K562 (cell line): ENCODE measurements around the gene CTIF. TPM values are rescaled to one million over a fixed set of nuclear protein-coding genes. Genes with fewer than 3 reads are reported as not detected.
A peak's percentile ranks its signal among the peaks of the same experiment; 100 is the strongest.

Source experiments
- CBFA2T2 ChIP-seq: fragments of 450-650 bp; conservative IDR thresholded peaks from 2 replicates; pipeline ENCODE4 v1.6.1; 2017; ENCODE audit warnings: mild to moderate bottlenecking
- CBFB ChIP-seq: sonication (generic); formaldehyde crosslinking; IDR thresholded peaks from 2 replicates; pipeline ENCODE4 v1.4.0; 2020; ENCODE audit warnings: mild to moderate bottlenecking, missing genetic modification reagents
- HEY1 ChIP-seq: fragments of 250-450 bp; sonication (Bioruptor Pico); IDR thresholded peaks from 2 replicates; pipeline ENCODE4 v1.5.0; 2020; ENCODE audit warnings: mild to moderate bottlenecking, moderate library complexity, borderline replicate concordance
- MAFG ChIP-seq: fragments of 450-650 bp; conservative IDR thresholded peaks from 2 replicates; pipeline ENCODE4 v1.6.1; 2016; ENCODE audit warnings: missing genetic modification characterization, missing compliant biosample characterization
- MCM5 ChIP-seq: fragments of 450-650 bp; IDR thresholded peaks from 2 replicates; pipeline ENCODE4 v1.6.1; 2016; ENCODE audit warnings: low read depth
- NELFE ChIP-seq: IDR thresholded peaks from 2 replicates; pipeline ENCODE4 v1.6.1; 2011; ENCODE audit warnings: mild to moderate bottlenecking; ENCODE audit not compliant: insufficient read depth, insufficient read length
- NFE2L1 ChIP-seq: fragments of 450-650 bp; IDR thresholded peaks from 2 replicates; pipeline ENCODE4 v1.6.1; 2016; ENCODE audit warnings: missing genetic modification characterization, low read depth, mild to moderate bottlenecking, missing compliant biosample characterization, moderate library complexity, borderline replicate concordance
- NFIC ChIP-seq: fragments of 450-650 bp; IDR thresholded peaks from 2 replicates; pipeline ENCODE4 v1.6.1; 2017; ENCODE audit warnings: mild to moderate bottlenecking, inconsistent platforms
- POLR2AphosphoS5 ChIP-seq: IDR thresholded peaks from 2 replicates; pipeline ENCODE4 v1.6.1; 2011; ENCODE audit warnings: mild to moderate bottlenecking, low read depth, low read length, moderate library complexity; ENCODE audit not compliant: control insufficient read depth, insufficient read depth
- PTTG1 ChIP-seq: fragments of 450-650 bp; IDR thresholded peaks from 2 replicates; pipeline ENCODE4 v1.6.1; 2016; ENCODE audit warnings: low read depth, mild to moderate bottlenecking, missing genetic modification characterization, missing compliant biosample characterization
- SMARCA5 ChIP-seq: fragments of 450-650 bp; IDR thresholded peaks from 2 replicates; pipeline ENCODE4 v1.6.1; 2016
- TBL1XR1 ChIP-seq, 2 experiments: IDR thresholded peaks; 2 replicates each; pipeline ENCODE4 v1.6.1; 2012; ENCODE audit warnings: improper control_type of control experiment in 2 of 2, low read length in 2 of 2, mild to moderate bottlenecking in 1 of 2
- ZFP1 ChIP-seq: fragments of 450-650 bp; formaldehyde crosslinking; IDR thresholded peaks from 2 replicates; pipeline ENCODE4 v1.4.0; 2020; ENCODE audit warnings: mild to moderate bottlenecking, mixed read lengths
- ZNF146 ChIP-seq: IDR thresholded peaks from one replicate; pipeline ENCODE4 v1.6.1; 2018; ENCODE audit warnings: missing compliant biosample characterization; ENCODE audit not compliant: unreplicated experiment
- polyA plus RNA-seq, 8 experiments: library from polyadenylated mRNA; depleted of rRNA in 4 of 8; stranded (reverse) in 5 of 8; unstranded in 3 of 8; fragments of >200 nt; fragmentation: Nextera tagmentation in 2 of 8; fragmentation: Illumina TruSeq in 1 of 8; extraction: Ambion mirVana in 2 of 8; extraction: Trizol in 1 of 8; gene quantifications; 2 replicates each; pipeline versions ENCODE4 v1.2.1 to v1.2.3, GENCODE V29; 2011 to 2014; ENCODE audit warnings: inconsistent platforms in 1 of 8, missing spikeins in 1 of 8
- total RNA-seq, 7 experiments: library from RNA; depleted of rRNA in 6 of 7; stranded (reverse); fragments of >200 nt in 6 of 7; fragmentation: Illumina TruSeq in 2 of 7; extraction: Trizol in 2 of 7; gene quantifications; 2 replicates each; pipeline versions ENCODE4 v1.2.1 to v1.2.3, GENCODE V29; 2011 to 2021; ENCODE audit warnings: low replicate concordance in 1 of 7
- TF ChIP-seq, protein P1 (sequence below): sonication (generic); formaldehyde crosslinking; IDR thresholded peaks from 2 replicates; pipeline ENCODE4 v1.8.1; 2023; ENCODE audit warnings: mild to moderate bottlenecking, missing genetic modification reagents
- TF ChIP-seq, protein P2 (sequence below): sonication (generic); formaldehyde crosslinking; IDR thresholded peaks from 2 replicates; pipeline ENCODE4 v1.9.0; 2022; ENCODE audit warnings: mild to moderate bottlenecking, missing genetic modification reagents
- TF ChIP-seq, protein P3 (sequence below), 2 experiments: IDR thresholded peaks in 1 of 2; conservative IDR thresholded peaks in 1 of 2; 2 replicates each; pipeline ENCODE4 v1.6.1; 2016; ENCODE audit warnings: low read depth in 2 of 2, mild to moderate bottlenecking in 1 of 2, missing compliant biosample characterization in 1 of 2, missing genetic modification characterization in 1 of 2, moderate library complexity in 1 of 2
- TF ChIP-seq, protein P4 (sequence below): sonication (generic); formaldehyde crosslinking; IDR thresholded peaks from 2 replicates; pipeline ENCODE4 v1.4.0; 2020; ENCODE audit warnings: mild to moderate bottlenecking, missing genetic modification reagents
- TF ChIP-seq, protein P5 (sequence below): fragments of 200-800 bp; sonication (Bioruptor generic); IDR thresholded peaks from 2 replicates; pipeline ENCODE4 v1.6.1; 2017; ENCODE audit warnings: missing genetic modification characterization, missing compliant biosample characterization

Gene CTIF
- total and polyA plus RNA-seq, 9 of the 15 experiments (the other 6 are each of a cell fraction or from before 2014, with no cell fraction given), result 0.17 to 11.5 (median 2.2) TPM

DNA sequence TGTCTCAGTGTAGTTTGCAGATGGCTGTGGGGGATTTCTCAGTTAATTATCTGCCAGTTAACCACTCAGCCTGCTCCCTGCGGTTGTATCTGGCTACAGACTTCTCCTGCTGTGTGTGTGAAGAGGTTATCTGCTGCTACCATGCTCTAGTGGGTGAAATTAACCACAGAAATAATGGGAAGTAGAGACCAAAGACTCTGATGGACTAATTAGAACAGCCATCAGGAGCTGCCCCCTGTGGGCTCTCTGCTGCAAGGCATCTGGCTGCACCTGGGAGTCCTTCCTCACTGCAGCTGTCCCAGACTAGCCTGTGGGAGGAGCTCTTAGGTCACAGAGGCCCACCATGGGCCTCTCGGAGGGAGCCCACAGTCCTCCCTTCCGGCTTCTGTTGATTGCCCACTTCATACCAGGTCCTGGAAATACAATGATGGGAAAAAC lies 66.6 kb downstream of the CTIF start (continued):
- TF ChIP-seq, protein P1, sequence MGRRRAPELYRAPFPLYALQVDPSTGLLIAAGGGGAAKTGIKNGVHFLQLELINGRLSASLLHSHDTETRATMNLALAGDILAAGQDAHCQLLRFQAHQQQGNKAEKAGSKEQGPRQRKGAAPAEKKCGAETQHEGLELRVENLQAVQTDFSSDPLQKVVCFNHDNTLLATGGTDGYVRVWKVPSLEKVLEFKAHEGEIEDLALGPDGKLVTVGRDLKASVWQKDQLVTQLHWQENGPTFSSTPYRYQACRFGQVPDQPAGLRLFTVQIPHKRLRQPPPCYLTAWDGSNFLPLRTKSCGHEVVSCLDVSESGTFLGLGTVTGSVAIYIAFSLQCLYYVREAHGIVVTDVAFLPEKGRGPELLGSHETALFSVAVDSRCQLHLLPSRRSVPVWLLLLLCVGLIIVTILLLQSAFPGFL (CRISPR knock-in tag), result no peak
- TF ChIP-seq PTTG1 (tag), result no peak
- TF ChIP-seq, protein P2, sequence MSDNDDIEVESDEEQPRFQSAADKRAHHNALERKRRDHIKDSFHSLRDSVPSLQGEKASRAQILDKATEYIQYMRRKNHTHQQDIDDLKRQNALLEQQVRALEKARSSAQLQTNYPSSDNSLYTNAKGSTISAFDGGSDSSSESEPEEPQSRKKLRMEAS (CRISPR knock-in tag), result peak; percentile 61
- no peak for TF ChIP-seq NFE2L1 (tag)
- TF ChIP-seq ZNF146 (CRISPR knock-in tag), result no peak
- TF ChIP-seq CBFA2T2, result peak; percentile 85
- TF ChIP-seq, protein P3, sequence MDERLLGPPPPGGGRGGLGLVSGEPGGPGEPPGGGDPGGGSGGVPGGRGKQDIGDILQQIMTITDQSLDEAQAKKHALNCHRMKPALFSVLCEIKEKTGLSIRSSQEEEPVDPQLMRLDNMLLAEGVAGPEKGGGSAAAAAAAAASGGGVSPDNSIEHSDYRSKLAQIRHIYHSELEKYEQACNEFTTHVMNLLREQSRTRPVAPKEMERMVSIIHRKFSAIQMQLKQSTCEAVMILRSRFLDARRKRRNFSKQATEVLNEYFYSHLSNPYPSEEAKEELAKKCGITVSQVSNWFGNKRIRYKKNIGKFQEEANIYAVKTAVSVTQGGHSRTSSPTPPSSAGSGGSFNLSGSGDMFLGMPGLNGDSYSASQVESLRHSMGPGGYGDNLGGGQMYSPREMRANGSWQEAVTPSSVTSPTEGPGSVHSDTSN (CRISPR knock-in tag; IDR thresholded peaks at IDR 0.05; ENCODE audit: low read depth), result no peak
- TF ChIP-seq, protein P3 (tag; conservative IDR thresholded peaks at IDR 0.05; ENCODE audit: low read depth), result no peak
- TF ChIP-seq MAFG (tag), result no peak
- no peak for TF ChIP-seq ZFP1
- TF ChIP-seq, protein P4, sequence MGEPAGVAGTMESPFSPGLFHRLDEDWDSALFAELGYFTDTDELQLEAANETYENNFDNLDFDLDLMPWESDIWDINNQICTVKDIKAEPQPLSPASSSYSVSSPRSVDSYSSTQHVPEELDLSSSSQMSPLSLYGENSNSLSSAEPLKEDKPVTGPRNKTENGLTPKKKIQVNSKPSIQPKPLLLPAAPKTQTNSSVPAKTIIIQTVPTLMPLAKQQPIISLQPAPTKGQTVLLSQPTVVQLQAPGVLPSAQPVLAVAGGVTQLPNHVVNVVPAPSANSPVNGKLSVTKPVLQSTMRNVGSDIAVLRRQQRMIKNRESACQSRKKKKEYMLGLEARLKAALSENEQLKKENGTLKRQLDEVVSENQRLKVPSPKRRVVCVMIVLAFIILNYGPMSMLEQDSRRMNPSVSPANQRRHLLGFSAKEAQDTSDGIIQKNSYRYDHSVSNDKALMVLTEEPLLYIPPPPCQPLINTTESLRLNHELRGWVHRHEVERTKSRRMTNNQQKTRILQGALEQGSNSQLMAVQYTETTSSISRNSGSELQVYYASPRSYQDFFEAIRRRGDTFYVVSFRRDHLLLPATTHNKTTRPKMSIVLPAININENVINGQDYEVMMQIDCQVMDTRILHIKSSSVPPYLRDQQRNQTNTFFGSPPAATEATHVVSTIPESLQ (CRISPR knock-in tag), result no peak
- TF ChIP-seq POLR2AphosphoS5, result peak; percentile 73
- TF ChIP-seq MCM5, result no peak
- TF ChIP-seq, protein P5, sequence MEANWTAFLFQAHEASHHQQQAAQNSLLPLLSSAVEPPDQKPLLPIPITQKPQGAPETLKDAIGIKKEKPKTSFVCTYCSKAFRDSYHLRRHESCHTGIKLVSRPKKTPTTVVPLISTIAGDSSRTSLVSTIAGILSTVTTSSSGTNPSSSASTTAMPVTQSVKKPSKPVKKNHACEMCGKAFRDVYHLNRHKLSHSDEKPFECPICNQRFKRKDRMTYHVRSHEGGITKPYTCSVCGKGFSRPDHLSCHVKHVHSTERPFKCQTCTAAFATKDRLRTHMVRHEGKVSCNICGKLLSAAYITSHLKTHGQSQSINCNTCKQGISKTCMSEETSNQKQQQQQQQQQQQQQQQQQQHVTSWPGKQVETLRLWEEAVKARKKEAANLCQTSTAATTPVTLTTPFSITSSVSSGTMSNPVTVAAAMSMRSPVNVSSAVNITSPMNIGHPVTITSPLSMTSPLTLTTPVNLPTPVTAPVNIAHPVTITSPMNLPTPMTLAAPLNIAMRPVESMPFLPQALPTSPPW (CRISPR knock-in tag), result peak; percentile 28; the same call in 1 of the 2 replicates
- TF ChIP-seq NFIC, result peak; percentile 61
- TF ChIP-seq NELFE, result no peak
- TF ChIP-seq TBL1XR1 (IDR thresholded peaks at IDR 0.05; ENCODE audit: low read length in 2 of 2), result no peak; a peak in 1 of 4 replicates
- TF ChIP-seq CBFB (CRISPR knock-in tag), result peak; percentile 89
- TF ChIP-seq SMARCA5, result no peak
- TF ChIP-seq HEY1, result 0 out of 2 replicates have a peak, but pooled peaks have one; percentile 26
